ENCODE results near the gene DHFR. TPM values are rescaled to one million over a fixed set of nuclear protein-coding genes. Genes with fewer than 3 reads are reported as not detected.

The DHFR gene
- total RNA-seq, 1 experiment from 2014 or later: 58.7 TPM

DNA sequence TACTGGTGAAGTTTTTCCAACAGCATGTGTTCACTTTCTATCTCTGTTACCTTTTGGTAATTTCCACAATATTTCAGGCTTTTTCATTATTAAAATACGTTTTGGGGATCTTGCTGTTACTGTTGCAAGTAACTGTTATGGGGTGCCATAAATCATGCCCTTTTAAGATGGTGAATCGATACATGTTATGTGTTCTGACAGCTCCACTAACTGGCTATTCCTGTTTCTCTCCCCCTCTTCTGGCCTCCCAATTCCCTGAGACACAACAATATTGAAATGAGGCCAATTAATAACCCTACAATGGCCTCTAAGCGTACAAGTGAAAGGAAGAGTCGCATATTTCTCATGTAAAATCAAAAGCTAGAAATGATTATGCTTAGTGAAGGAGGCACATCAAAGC is 13.4 kb downstream of the DHFR start:
- no peak for TF ChIP-seq JUND (IDR thresholded peaks at IDR 0.05)
- TF ChIP-seq ZNF274 (IDR thresholded peaks at IDR 0.05; ENCODE audit: low read depth, low read length): no peak
- TF ChIP-seq, protein P1, sequence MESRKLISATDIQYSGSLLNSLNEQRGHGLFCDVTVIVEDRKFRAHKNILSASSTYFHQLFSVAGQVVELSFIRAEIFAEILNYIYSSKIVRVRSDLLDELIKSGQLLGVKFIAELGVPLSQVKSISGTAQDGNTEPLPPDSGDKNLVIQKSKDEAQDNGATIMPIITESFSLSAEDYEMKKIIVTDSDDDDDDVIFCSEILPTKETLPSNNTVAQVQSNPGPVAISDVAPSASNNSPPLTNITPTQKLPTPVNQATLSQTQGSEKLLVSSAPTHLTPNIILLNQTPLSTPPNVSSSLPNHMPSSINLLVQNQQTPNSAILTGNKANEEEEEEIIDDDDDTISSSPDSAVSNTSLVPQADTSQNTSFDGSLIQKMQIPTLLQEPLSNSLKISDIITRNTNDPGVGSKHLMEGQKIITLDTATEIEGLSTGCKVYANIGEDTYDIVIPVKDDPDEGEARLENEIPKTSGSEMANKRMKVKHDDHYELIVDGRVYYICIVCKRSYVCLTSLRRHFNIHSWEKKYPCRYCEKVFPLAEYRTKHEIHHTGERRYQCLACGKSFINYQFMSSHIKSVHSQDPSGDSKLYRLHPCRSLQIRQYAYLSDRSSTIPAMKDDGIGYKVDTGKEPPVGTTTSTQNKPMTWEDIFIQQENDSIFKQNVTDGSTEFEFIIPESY (IDR thresholded peaks at IDR 0.05; ENCODE audit: extremely low read depth, insufficient replicate concordance, low read length): no peak
- TF ChIP-seq ATF3 (IDR thresholded peaks at IDR 0.05): no peak
- TF ChIP-seq CTCF (IDR thresholded peaks at IDR 0.05 in 2 of 3, conservative IDR thresholded peaks at IDR 0.05 in 1 of 3; ENCODE audit: borderline replicate concordance in 1 of 3, insufficient read depth in 1 of 3, low read depth in 2 of 3, low read length in 2 of 3): no peak
- TF ChIP-seq ELF1 (IDR thresholded peaks at IDR 0.05; ENCODE audit: borderline replicate concordance, low read depth): no peak
- TF ChIP-seq SRF (IDR thresholded peaks at IDR 0.05; ENCODE audit: low read depth): no peak
- no peak for TF ChIP-seq YY1 (IDR thresholded peaks at IDR 0.05; ENCODE audit: extremely low read depth, insufficient replicate concordance, low read depth, low read length)
- no peak for TF ChIP-seq RAD21 (IDR thresholded peaks at IDR 0.05; ENCODE audit: low read depth)
- no peak for TF ChIP-seq CBX3 (IDR thresholded peaks at IDR 0.05; ENCODE audit: low read depth)
- TF ChIP-seq MAX (IDR thresholded peaks at IDR 0.05): no peak
- TF ChIP-seq SIN3A (IDR thresholded peaks at IDR 0.05; ENCODE audit: low read depth): no peak
- TF ChIP-seq EZH2 (IDR thresholded peaks at IDR 0.05): no peak
- no peak for TF ChIP-seq FOSL1 (IDR thresholded peaks at IDR 0.05; ENCODE audit: low read depth)
- no peak for TF ChIP-seq EGR1 (IDR thresholded peaks at IDR 0.05; ENCODE audit: low read depth)
- no peak for TF ChIP-seq EZH2phosphoT487 (IDR thresholded peaks at IDR 0.05; ENCODE audit: borderline replicate concordance)
- TF ChIP-seq TCF7L2 (IDR thresholded peaks at IDR 0.05; ENCODE audit: borderline replicate concordance, extremely low read depth, insufficient read depth, insufficient read length): no peak
- TF ChIP-seq SP1 (IDR thresholded peaks at IDR 0.05; ENCODE audit: low read depth): no peak
- TF ChIP-seq REST (IDR thresholded peaks at IDR 0.05; ENCODE audit: low read depth): no peak
- TF ChIP-seq POLR2AphosphoS5 (IDR thresholded peaks at IDR 0.05; ENCODE audit: low read depth, low read length): no peak
- Histone ChIP-seq H3K9ac (ENCODE audit: low read length) (no peak overlapping the region), H3K4me1 (ENCODE audit: control insufficient read depth in 1 of 2, insufficient read depth in 2 of 2, low read length in 2 of 2) (no peaks in the 10 kb centered on the region), H3K9me2 (ENCODE audit: insufficient read depth) (no peaks in the 10 kb centered on the region), H2AFZ (ENCODE audit: low read depth, low read length, poor library complexity, severe bottlenecking) (no peak overlapping the region), H4K20me1 (ENCODE audit: insufficient read depth) (no peaks in the 10 kb centered on the region), H3K4me3 (replicated peaks in 1 of 2; ENCODE audit: low read depth in 1 of 2, low read length in 2 of 2) (no peak overlapping the region), H3K27me3 (ENCODE audit: insufficient read depth, low read length) (no peaks in the 10 kb centered on the region), H3K9me3 (ENCODE audit: control insufficient read depth in 1 of 2, insufficient read depth in 1 of 2, low read depth in 1 of 2, low read length in 2 of 2) (no peaks in the 10 kb centered on the region), H3K36me3 (ENCODE audit: control insufficient read depth in 1 of 2, insufficient read depth in 2 of 2, low read length in 2 of 2) (peaks cover 16 to 29% of the 10 kb centered on the region in 2 experiments; a peak in 3 of 4 replicates), H3K27ac (ENCODE audit: low read depth, low read length) (no peak overlapping the region), H3K4me2 (ENCODE audit: low read length) (no peak overlapping the region), H3K79me2 (ENCODE audit: insufficient read depth, low read length) (peaks cover 6% of the 10 kb centered on the region; the same call in 1 of the 2 replicates)
- RAD21 ChIA-PET (ENCODE audit: low non-redundant PET in 1 of 2, low total read pairs in 2 of 2, uncharacterized antibody in 2 of 2, unreplicated experiment in 2 of 2): no interaction called here
- CTCF ChIA-PET: no interaction called here
- ATAC-seq: no peak
- DNase-seq (ENCODE audit: low read depth, low spot score): no peak
- POLR2A ChIA-PET: no interaction called here
- no TSS peak for BruUV-seq (replicated peaks)
- intact Hi-C loops (cut with micrococcal nuclease): no loop called here

All from HCT116 (cell line).